Measurements from ENCODE around the gene HAND1.
"Not testable (repeated sequence)": the region's sequence is repeated elsewhere in the genome, so short reads cannot be mapped to it uniquely, and the experiment has no call there.

HAND1 gene

GRCh38 chr5:154478224-154478565 is at the start of gene HAND1:
Gene HAND1 (minus strand): TSS chr5:154478227. CDS start chr5:154478008, 219 bp downstream.
- peak; percentile 11 for DNase-seq

GRCh38 chr5:154526231-154527226 is 48.5 kb upstream of the HAND1 start:
- DNase-seq: no peak

DNA sequence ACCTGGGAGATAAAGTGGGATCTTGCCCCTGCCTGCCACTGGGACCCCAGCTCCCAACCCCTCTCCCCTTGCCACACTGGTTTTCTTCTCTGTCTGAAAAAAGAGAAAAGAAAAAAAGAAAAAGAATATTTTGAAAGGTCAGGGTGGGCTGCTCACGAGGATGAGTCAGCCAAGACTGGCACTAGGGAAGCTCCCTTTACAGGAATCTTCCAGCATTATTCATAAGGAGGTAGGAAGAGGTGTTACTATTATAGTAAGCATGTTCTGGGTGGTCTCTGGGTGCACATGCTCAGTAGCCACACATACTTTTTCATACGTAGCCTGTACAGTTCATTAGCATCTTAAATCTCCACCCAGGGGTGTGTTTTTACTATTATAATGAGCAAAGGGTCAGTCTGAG is 46.8 kb upstream of the HAND1 start:
- no peak for DNase-seq

GRCh38 chr5:154524181-154524580 is 46.2 kb upstream of the HAND1 start:
- DNase-seq: no peak

GRCh38 chr5:154523709-154524108 is 45.7 kb upstream of the HAND1 start:
- no peak for DNase-seq

GRCh38 chr5:154523104-154523503 is 45.1 kb upstream of the HAND1 start:
- no peak for DNase-seq

- DNase-seq: no peak
Measured at GRCh38 chr5:154522284-154522683, 44.3 kb upstream of the HAND1 start.

- no peak for DNase-seq
Measured at GRCh38 chr5:154521756-154522155, 43.7 kb upstream of the HAND1 start.

DNA sequence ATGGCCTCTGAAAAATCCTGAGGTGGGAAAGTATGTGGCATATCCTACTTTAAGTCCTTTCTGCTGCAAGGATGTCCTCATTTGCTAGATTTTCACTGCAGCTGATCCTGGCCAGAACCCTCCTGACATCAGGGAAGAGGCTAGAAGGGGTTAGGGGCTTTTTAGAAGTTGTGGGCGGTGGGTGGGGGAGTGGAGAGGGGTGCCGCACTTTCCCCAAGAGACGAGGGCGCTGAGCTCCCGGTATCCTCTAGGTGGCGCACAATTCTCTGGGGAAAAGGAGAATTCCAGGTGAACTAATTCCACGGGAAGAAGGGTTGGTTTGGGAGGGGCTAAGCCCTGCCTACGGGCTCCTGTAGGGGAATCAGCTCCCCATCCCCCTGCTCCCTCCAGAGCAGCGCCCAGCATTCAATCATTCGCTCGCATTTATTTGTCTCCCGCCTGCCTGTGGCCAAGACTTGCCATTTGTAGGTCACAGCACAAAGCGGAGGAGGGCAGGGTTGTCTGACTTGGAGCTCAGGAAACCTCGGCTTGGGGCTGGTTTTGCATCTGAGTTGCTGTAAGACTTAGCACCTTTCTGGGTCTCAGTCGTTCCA is 42.9 kb upstream of the HAND1 start:
- peak; percentile 21 for DNase-seq

- no peak for DNase-seq
Measured at GRCh38 chr5:154519359-154519758, 41.3 kb upstream of the HAND1 start.

DNA sequence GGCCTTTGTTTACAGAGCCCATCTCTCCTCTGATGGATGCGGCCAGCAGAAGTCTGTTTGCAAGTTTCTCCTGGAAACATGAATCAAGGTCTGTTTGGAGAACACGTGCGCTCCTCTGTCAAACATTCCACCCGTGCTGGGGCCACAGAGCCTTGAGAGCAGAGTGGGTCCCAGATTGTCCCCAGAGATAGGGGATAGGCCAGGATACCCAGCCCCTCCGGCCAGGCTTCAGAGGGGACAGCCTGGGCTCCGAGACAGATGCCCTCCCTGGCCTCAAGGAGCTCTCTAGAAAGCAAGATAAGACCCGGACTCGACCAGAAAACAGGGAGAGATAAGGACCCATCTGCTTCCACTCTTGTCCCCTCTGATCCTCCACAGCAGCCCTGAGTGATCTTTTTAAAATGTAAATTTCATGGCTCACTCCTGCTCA is 40.4 kb upstream of the HAND1 start:
- no peak for DNase-seq

DNA sequence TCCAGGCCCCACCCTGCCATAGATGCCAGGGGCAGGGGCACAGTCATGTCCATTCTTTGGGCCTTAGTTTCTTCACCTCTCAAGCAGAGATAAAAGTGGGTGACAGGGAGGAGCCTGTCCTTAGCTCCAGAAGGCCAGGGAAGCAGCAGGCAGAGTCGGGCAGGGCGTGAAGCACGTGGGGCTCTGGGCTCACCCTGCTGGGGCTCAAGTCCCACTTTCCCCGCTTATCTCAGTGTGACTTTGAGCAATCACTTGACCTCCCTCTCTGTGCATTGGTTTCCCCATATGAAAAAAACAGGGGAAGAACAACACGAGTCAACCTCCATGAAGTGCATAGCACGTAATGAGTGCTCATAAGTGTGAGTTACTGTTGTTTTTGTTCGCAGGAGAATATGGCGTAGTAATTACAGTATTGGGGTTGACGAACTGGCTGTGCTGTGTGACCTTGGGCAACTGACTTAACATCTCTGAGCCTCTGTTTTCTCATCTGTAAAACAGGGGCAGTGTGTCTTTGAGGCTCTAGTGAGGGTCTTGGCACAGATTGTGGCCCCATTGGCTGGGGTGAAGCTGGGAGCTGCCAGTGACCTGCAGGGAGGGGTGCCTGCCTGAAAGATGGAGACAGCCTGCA is 39.9 kb upstream of the HAND1 start:
- no peak for DNase-seq

DNA sequence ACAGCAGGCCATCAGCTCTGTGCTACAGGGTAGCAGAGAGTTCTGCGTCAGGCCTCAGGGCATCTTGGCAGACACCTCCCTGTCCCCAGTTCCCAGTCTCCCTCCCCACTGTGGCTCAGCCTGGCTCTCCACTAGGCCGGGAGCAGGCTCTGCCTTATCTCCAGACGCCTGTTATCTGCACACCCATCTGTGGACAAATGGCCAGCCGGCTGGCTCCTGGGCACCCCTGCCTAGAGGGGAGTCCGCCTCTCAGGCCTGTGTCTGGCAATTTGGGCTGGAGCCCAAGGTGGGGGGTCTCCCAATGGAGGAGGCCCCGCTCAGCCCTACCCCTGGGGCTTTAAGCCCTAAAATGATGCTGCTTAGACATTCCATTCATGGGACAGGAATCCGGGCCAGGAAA is 39.2 kb upstream of the HAND1 start:
- no peak for DNase-seq

DNA sequence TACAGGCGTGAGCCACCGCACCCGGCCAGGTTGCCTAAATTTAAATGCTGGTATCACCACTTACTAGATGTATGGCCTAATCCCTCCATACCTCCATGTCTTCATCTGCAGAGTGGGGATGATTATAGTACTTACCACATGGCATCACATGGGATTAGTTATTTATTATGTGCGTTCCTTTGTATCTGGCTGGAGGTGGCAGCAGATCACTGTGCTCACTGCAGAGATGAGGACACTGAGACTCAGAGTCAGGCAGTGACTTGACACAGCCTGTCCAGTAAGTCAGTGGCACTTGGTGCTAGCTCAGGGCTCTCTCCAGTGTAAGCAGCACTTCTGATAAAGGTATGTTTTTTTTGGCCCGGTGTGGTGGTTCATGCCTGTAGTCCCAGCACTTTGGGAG is 38.4 kb upstream of the HAND1 start:
- DNase-seq: no peak

- DNase-seq: not testable (repeated sequence)
Measured at GRCh38 chr5:154515488-154515887, 37.5 kb upstream of the HAND1 start.

DNA sequence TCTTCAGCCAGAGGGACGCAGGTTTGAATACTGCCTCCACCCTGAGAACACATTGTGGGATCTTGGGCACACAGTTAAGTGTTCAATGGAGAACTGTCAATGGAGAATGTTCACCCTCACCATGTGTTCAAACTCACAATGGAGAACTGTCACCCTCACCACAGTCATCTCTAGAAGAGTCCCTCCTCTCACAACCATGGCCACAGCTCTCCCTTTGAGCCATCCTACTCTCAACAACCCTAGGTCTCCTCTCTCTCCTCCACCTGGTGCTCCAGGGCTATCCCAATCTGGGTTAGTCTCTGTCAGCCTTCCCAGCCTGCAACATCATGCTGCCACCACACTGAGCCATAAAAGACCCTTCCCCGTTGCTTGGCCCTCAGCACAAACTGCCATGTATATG is 36.3 kb upstream of the HAND1 start:
- no peak for DNase-seq

DNA sequence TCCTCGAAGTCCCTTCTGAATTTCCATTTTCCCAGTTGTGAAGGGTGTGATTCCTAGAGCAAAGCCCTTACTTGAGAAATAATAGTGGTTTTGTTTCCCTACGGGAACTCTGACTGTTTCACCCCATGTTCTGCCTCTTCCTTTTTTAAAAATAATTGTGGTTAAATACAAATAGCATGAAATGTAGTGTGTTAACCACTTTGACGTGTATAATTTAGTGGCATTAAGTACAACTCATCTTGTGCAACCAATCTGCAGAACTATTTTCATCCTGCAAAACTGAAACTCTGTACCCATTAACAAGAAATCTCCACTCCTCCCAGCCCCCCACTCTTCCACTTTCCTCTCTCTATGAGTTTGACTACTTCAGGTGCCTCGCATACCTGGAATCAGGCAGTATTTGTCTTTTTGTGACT is 35.6 kb upstream of the HAND1 start:
- no peak for DNase-seq

GRCh38 chr5:154511984-154512383 is 34.0 kb upstream of the HAND1 start:
- DNase-seq: no peak

DNA sequence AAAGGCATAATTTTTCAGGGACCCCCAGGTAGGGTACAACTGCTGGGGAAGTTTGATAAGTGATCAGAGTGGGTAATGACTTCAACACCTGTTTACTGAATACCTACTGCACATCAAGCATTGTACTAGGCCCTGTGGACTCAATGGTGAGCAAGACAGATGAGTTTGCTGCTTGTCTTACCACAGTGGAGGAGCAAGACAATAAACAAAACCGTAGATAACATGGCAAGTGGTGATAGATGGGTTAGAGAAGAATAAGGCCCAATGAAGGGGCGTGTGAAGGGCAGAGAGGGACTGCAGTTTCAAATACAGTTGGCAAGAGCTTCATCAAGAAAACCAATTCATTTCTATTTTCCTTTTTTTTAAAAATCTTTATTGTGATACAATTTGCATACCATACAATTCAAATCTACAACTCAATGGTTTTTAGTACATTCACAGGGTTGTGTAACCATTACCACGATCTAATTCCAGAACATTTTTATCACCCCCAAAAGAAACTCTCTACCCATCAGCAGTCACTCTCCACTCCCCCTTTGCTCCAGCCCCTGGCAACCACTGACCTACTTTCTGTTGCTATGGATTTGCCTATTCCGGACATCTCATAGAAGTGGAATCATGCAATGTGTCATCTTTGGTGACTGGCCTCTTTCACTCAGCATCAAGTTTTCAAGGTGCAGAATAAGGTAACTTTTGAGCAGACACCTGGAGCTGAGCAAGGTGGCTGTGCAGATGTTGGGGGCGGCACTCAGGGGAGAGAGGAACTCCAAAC is 31.9 kb upstream of the HAND1 start:
- no peak for DNase-seq

- no peak for DNase-seq
Measured at GRCh38 chr5:154508114-154508513, 30.1 kb upstream of the HAND1 start.

- no peak for DNase-seq
Measured at GRCh38 chr5:154506716-154507080, 28.7 kb upstream of the HAND1 start.

DNA sequence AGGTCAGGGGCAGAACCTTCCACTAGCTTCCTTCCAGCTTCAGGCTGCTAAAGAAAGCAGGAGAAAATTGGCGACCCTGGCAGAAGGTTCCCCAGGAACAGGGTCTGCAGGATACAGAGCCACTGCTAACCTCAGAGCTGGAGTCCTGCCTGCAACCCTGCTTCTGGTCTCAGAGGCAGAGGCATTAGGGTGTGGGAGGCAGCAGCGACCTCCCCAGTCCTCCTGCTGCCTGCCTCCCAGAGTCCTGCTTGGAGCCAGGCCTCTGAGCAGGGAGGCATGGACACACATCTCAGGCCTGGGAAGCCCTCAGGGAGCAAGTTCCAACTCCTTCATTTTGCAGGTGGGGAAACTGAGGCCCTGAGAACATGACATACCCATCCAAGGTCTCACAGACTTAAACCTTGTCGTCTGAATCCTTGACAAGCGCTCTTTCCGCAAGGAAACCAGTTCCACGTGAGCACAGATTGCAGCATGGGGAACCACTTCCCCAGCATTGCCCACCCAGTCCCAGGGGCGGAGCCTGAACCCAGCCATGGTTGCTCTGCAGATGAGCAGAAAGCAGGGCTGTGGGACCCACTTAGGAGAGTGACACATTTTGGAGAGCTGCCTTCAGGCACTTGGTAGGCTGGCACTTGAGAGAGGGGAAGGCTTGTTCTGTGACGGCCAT is 28.2 kb upstream of the HAND1 start:
- no peak for DNase-seq

DNA sequence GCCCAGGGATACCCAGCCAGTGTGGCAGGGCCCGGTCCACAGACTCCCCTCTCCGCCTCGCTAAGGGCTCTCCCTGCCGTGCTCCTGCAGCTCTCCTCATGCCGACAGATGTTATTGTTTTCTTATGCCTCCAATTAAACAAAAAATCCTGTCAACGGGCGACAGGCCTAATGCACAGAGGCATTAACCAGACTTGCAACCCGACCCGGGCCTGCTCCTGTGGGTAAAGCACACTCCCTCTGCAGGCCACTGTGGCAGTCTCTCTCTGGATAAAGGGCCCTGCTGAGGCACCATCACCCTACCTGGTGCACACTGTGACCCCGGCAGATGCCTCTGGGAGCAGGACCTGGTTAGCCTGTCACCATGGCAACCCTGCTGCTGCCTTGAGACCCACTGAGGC is 27.5 kb upstream of the HAND1 start:
- DNase-seq: no peak

Data from NCI-H1092 treated with DMSO at 0.1 percent for 48 hours (cell line).